ENCODE data around the gene THPO. TPM values are rescaled to one million over a fixed set of nuclear protein-coding genes. Genes with fewer than 3 reads are reported as not detected.
"Not testable (repeated sequence)": the region's sequence is repeated elsewhere in the genome, so short reads cannot be mapped to it uniquely, and the experiment has no call there.

THPO gene
- total RNA-seq, 1 donor from 2014 or later: under 0.01 TPM

DNA sequence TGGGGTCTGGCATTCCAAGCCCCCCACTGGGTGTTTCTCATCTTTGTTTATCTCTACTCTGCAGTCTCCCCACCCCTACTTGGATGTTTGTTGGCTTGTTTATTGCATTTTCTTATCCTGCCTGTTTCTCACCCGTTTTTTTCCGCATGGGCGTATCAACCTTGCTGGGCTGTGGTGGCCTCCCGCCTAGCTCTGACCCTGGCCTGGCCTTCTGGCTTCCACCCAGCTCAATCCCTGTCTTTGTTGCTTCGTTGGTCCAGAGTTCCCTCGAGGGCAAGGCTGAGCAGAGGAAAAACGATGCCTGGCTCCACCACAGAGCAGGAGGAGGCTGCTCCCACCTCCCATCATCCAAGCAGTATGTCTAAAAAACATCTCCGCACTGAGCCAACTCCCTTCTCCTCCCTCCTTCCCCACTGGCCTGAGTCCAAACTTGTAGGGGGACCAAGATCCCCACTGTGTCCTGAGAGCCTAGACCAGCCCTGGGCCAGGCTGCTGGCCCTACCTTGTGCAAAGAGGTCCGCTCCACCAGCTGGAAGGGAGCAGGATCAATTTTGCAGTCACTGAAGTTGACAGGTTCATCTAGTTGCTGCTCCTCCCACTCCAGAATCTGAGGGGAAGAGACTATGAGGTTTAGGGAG is 26.4 kb downstream of the THPO start:
- DNase-seq (ENCODE audit: low read depth in 2 of 2): no peak

- no peak for DNase-seq (ENCODE audit: low read depth in 2 of 2)
Observed at GRCh38 chr3:184350618-184351017, 27.4 kb downstream of the THPO start.

DNA sequence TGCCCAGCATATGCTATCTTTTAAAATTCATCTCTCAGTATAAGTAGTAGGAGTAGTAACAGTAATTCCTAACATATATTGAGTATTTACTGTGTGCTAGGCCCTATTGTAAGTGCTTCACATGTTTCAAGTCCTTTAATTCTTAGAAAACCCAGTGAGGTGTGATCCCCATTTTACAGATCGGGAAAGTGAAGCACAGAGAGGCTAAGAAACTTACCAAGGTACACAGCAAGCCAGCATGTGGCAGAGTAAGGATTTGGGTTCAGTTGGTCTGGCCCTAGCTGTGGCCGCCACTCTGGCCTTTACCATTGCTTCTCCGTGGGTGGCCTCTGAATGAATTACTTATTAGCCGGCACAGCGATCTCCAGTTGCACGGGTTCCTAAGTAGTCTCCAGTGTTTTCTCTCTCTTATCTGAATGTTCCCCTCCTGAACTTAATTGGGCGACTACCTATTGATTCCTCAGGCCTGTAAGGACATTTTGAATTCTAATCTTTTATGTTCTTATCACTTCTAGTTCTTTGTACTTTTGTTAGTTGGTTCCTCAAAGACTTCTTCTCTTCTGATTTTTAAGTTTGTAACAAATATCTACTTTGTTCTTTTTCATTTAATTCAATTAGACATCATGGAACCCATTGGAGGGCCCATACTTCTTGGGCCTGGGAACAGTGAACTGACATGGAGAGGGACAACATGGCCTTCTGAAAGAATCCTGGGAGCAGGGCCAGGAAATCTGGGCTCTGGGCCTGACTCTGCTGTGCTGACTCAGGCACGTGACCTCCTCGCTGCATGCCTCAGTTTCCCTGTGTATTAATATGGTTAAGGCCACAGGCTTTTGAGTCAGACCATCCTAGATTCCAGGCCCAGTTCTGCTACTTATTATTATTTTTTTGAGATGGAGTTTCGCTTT is 28.2 kb downstream of the THPO start:
- no peak for DNase-seq (ENCODE audit: low read depth in 2 of 2)

DNA sequence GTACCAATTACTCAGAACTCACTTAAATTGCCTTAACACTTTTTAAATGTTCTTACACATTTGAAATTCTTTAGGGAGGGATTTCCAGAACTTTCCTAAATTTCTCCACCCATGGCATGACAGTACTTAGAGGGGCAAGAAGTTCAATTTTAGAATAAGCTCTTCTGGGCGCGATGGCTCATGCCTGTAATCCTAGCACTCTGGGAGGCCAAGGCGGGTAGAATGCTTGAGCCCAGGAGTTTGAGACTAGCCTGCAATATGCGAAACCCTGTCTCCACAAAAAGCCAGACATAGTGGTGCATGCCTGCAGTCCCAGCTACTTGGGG is 30.0 kb downstream of the THPO start:
- DNase-seq (ENCODE audit: low read depth in 2 of 2): no peak

- DNase-seq (ENCODE audit: low read depth in 2 of 2): no peak
Observed at GRCh38 chr3:184347321-184348056, 30.5 kb downstream of the THPO start.

DNA sequence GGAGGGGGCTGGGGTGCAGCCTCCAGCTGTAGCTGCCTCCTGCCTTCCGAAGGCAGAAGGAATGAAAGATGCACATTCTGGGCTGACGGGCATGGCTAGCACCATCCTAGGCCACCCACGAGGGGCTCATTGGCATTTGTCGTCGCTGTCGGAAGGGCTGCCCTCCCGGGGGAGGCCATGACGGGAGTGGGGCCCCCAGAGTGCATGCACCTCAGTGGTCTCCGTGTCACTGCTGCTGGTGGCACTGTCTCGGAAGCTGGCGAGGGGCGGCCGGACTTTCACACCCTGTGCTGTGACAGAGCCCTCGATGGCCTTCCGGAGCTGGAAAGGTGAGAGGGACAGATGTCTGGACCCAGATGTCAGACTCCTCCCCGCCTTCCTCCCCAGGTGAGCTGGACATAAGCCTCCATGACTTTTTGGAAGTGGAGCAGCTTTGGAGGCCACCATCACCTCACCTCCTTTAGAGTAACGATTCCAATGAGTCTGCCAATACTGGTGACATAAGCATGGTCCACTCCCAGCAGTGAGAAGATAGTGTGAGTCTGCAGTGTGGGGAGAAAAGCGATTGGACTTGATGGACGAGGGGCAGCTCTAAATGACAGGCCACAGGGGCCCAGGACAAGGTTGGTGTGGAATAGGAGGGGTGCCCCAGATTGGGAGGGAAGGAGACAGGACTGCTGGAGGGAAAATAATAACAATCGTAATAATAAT is 31.4 kb downstream of the THPO start:
- no peak for DNase-seq (ENCODE audit: low read depth in 2 of 2)

- peak in 1 of 2 donors; percentile 74 for DNase-seq (ENCODE audit: low read depth in 2 of 2)
Observed at GRCh38 chr3:184345317-184346144, 32.5 kb downstream of the THPO start.

DNA sequence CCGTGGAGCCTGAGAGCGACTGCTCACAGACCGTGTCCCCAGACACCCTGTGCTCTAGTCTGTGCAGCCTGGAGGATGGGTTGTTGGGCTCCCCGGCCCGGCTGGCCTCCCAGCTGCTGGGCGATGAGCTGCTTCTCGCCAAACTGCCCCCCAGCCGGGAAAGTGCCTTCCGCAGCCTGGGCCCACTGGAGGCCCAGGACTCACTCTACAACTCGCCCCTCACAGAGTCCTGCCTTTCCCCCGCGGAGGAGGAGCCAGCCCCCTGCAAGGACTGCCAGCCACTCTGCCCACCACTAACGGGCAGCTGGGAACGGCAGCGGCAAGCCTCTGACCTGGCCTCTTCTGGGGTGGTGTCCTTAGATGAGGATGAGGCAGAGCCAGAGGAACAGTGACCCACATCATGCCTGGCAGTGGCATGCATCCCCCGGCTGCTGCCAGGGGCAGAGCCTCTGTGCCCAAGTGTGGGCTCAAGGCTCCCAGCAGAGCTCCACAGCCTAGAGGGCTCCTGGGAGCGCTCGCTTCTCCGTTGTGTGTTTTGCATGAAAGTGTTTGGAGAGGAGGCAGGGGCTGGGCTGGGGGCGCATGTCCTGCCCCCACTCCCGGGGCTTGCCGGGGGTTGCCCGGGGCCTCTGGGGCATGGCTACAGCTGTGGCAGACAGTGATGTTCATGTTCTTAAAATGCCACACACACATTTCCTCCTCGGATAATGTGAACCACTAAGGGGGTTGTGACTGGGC is 33.3 kb downstream of the THPO start:
- DNase-seq (ENCODE audit: low read depth in 2 of 2): no peak

DNA sequence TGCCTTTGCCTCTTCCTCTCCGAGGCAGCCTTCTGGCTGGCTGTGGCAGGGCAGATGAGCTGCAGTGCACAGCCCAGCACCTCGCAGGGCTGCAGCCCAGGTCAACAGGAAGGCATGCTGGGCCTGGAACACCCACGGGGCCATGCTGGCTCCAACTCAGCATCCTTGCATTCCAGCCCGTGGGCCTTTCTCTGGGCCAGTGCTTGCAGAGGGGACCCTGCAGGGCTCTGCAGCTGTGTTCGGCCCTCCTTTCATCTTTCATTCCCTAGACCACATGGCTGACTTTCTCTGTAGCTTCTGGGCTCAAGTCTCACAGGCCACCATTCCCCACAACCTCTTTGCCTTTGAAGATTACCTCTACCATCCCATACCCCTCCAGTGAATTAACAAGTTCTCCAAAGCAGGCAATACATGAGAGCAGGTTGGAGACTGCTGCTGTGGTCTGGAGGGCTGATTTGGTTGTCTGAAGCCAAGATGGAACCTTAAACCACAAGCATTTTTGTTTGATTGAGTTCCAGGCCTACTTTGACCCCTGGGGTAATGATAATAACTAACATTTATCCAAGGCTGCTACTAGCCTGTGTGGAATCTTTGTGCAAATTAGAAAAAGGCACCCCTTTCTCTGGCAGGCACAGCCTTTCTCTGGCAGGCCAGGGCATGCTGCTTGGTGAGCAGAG is 34.7 kb downstream of the THPO start:
- DNase-seq (ENCODE audit: low read depth in 2 of 2): no peak

- DNase-seq (ENCODE audit: low read depth in 2 of 2): no peak
Observed at GRCh38 chr3:184341925-184342324, 36.1 kb downstream of the THPO start.

- not testable (repeated sequence) for DNase-seq (ENCODE audit: low read depth in 2 of 2)
Observed at GRCh38 chr3:184339451-184340135, 38.4 kb downstream of the THPO start.

DNA sequence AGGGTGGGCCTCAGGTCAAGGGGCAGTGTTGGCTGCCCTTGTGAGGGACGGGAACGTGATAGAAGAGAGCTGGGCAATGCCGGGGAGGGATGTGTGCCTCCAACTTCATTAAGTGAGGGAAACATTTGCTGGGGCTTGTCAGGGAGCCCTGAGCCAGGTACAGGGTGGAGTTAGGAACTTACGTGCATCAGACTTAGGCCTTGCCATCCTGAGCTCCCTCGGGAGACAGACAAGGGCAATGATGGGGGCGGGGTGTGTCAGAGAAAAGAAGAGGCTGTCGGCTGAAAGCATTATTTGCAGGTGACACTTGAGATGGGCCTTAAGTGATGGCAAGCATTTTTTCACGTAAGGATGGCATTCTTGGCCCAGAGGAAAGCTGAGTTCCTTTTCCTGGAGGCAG is 39.0 kb downstream of the THPO start:
- DNase-seq (ENCODE audit: low read depth in 2 of 2): no peak

DNA sequence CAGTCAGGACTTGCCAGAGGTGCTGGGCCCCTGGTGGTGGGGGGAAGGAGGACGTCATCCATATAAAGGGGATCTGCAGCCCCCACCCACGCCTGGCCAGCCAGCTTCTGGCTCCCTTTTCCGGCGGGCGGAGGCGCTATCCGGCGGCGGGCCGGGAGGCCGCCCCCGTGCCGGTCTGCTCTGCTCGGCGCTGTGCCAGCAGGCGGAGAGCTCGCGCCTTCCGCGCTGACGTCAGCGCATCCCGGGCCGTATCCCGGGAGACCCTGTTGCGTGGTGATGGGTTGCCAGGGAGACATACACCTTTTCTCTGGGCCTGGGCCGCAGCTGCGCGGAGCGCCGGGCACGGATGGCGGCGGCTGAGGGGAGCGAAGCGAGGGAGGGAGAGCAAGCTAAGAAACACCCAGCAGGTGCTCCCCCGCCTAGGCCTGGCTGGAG is 39.5 kb downstream of the THPO start:
- DNase-seq (ENCODE audit: low read depth in 2 of 2): peak in 1 of 2 donors; percentile 86

DNA sequence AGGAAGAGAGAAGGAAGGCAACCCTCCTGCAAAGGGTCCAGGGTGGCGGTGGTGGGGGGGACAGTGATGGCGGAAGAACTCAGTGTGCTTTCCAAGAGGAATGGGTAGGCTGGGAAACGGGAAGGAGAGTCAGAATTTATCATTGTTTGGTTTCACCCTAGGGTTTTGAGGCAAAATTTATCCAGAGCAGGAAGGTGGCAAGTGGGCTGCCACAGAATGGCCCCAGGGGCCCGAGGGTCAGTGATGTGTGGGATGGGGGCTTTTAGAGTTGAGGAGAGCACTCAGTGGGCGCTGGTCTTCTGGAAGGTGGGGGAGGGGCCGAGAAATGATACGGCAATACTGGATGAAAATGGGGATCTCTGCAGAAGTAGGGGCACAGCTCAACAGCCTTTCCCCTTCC is 40.0 kb downstream of the THPO start:
- no peak for DNase-seq (ENCODE audit: low read depth in 2 of 2)

DNA sequence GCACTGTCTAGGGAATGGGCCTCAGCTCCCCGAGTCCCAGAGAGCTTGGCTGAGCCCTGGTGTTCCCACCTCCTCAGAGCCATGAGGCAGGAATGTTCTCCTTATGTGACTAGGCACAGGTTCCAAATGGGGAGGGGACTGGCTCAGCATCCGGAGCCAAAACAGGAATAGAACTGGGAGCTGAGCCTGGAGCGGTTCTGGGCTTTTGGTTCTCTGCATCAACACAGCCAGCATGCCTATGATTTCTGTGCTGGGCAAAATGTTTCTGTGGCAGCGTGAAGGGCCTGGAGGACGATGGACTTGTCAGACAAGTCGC is 40.6 kb downstream of the THPO start, which contains the start of gene FAM131A:
TSS of gene FAM131A (plus strand) at position 202 of the 316 bp plus-strand sequence. CDS start at position 233, 31 bp downstream.
- peak in 1 of 2 donors; percentile 21 for DNase-seq (ENCODE audit: low read depth in 2 of 2)

GRCh38 chr3:184336547-184337398 is 41.2 kb downstream of the THPO start:
- DNase-seq (ENCODE audit: low read depth in 2 of 2): peak in 1 of 2 donors; percentile 67

DNA sequence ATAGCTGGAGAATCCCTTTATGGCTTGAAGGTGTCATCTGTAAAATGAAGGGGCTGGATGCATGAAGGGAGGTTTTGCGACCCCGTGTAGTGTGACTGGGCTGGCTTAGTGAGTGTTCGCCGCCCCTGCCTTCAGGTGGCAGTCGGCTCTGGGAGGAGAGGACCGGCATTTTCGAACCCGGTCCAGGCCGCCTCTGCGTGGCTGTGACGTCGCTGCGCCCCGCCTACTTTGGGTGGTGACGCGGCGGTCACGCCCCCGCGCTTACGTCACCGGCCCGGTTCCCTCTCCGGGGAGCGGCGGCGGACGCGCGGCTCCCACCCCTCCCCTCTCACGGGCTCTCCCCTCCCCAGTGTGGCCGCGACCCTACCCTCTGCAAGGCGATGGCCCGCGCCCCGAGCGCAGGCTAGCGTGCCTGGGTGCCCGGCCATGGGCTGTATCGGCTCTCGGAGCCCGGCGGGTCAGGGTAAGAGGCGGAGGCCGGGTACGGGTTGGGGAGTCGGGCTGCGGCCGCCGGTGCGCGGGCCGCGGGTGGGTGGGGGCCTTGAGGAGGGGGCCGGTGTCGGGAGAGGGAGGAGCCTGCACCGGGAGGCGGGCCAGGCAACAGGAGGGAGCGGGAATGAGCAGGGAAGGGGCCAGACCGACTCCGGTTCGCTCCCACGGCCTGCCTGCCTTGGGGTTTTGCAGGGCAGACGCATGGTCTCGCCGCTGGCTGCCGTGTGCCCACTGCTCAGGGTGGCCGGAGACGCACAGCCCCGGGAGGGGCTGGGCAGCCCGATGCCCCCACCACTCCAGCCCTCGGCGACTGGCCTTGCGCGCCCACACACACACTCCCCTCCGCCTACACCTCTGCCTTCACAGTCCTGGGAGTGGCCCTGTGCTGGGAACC is 42.1 kb downstream of the THPO start:
- DNase-seq (ENCODE audit: low read depth in 2 of 2): peak; percentile 48 to 80
